Endothelial cell of hepatic sinusoid (primary cell): ENCODE results near the gene WWTR1.

Source experiments
- in situ Hi-C: cut with HindIII; loops from 2 replicates; pipeline ENCODE4 v1.10.0; 2017; ENCODE audit warnings: low sequenced_read_pairs

The WWTR1 gene

GRCh38 chr3:149507491-149508324 is 150.1 kb downstream of the WWTR1 start:
- in situ Hi-C loops = loop anchor here (25.0 kb wide), 1 partner anchor 230 kb away; no protein-coding TSS in a partner anchor

GRCh38 chr3:149506965-149507364 is 150.9 kb downstream of the WWTR1 start:
- in situ Hi-C loops = loop anchor here (25.0 kb wide), 1 partner anchor 230 kb away; no protein-coding TSS in a partner anchor

- in situ Hi-C loops = loop anchor here (25.0 kb wide), 1 partner anchor 231 kb away; no protein-coding TSS in a partner anchor
Observed at GRCh38 chr3:149506540-149506939, 151.3 kb downstream of the WWTR1 start.

- in situ Hi-C loops = loop anchor here (25.0 kb wide), 1 partner anchor 235 kb away; no protein-coding TSS in a partner anchor
Observed at GRCh38 chr3:149502438-149502837, 155.4 kb downstream of the WWTR1 start.

- in situ Hi-C loops = loop anchor here (25.0 kb wide), 1 partner anchor 236 kb away; no protein-coding TSS in a partner anchor
Observed at GRCh38 chr3:149501524-149501923, 156.3 kb downstream of the WWTR1 start.

- in situ Hi-C loops = no loop called here
Observed at GRCh38 chr3:149497966-149498670, 159.7 kb downstream of the WWTR1 start.

GRCh38 chr3:149496891-149497290 is 160.9 kb downstream of the WWTR1 start:
- in situ Hi-C loops = no loop called here

GRCh38 chr3:149495581-149496125 is 162.2 kb downstream of the WWTR1 start:
- in situ Hi-C loops = no loop called here

- in situ Hi-C loops = no loop called here
Observed at GRCh38 chr3:149494759-149495580, 162.9 kb downstream of the WWTR1 start.

GRCh38 chr3:149494022-149494758 is 163.6 kb downstream of the WWTR1 start:
- in situ Hi-C loops = no loop called here

- in situ Hi-C loops = no loop called here
Observed at GRCh38 chr3:149493315-149494021, 164.4 kb downstream of the WWTR1 start.

- in situ Hi-C loops = no loop called here
Observed at GRCh38 chr3:149490260-149490971, 167.4 kb downstream of the WWTR1 start.

- in situ Hi-C loops = no loop called here
Observed at GRCh38 chr3:149489060-149489690, 168.7 kb downstream of the WWTR1 start.

GRCh38 chr3:149487598-149488197 is 170.1 kb downstream of the WWTR1 start:
- in situ Hi-C loops = no loop called here

- in situ Hi-C loops = no loop called here
Observed at GRCh38 chr3:149486726-149487125, 171.1 kb downstream of the WWTR1 start.

- in situ Hi-C loops = no loop called here
Observed at GRCh38 chr3:149481491-149481890, 176.3 kb downstream of the WWTR1 start.

- in situ Hi-C loops = no loop called here
Observed at GRCh38 chr3:149481056-149481455, 176.8 kb downstream of the WWTR1 start.
